CD14-positive monocyte (primary cell): ENCODE results near the gene KRT73. TPM values are rescaled to one million over a fixed set of nuclear protein-coding genes. Genes with fewer than 3 reads are reported as not detected.
"Not testable (repeated sequence)": the region's sequence is repeated elsewhere in the genome, so short reads cannot be mapped to it uniquely, and the experiment has no call there.

Experiments used
- DNase-seq, 3 donors: peaks; one replicate each; pipeline ENCODE4 v3.0.0-alpha.2; 2011 to 2022
- H2AFZ ChIP-seq: 2 replicates; pipeline ENCODE4 v1.6.0; 2012; ENCODE audit warnings: mild to moderate bottlenecking, low read depth, low read length, inconsistent platforms; ENCODE audit not compliant: insufficient read depth, poor library complexity, severe bottlenecking
- H3K27ac ChIP-seq, 2 donors: 1 replicate in 1 of 2; 2 replicates in 1 of 2; pipeline ENCODE4 v1.5.1; 2012 to 2013; ENCODE audit warnings: low read length in 2 of 2, control low read depth in 1 of 2, inconsistent platforms in 1 of 2, low read depth in 1 of 2, mild to moderate bottlenecking in 1 of 2
- H3K27me3 ChIP-seq, 2 donors: one replicate each; pipeline versions ENCODE4 v1.6.0 to v1.6.1; 2011 to 2013; ENCODE audit warnings: low read length in 2 of 2; ENCODE audit not compliant: control insufficient read depth in 2 of 2, insufficient read depth in 2 of 2
- H3K36me3 ChIP-seq, 2 donors: replicated peaks in 1 of 2; 1 replicate in 1 of 2; 2 replicates in 1 of 2; pipeline versions ENCODE4 v1.5.1 to v1.6.1; 2012 to 2013; ENCODE audit warnings: low read length in 2 of 2, control low read depth in 1 of 2, inconsistent platforms in 1 of 2, mild to moderate bottlenecking in 1 of 2; ENCODE audit not compliant: insufficient read depth in 2 of 2, control insufficient read depth in 1 of 2
- H3K4me1 ChIP-seq, 2 donors: 1 replicate in 1 of 2; 2 replicates in 1 of 2; pipeline versions ENCODE4 v1.5.1 to v1.6.1; 2012 to 2013; ENCODE audit warnings: low read length in 2 of 2, control low read depth in 1 of 2, inconsistent platforms in 1 of 2, mild to moderate bottlenecking in 1 of 2, moderate library complexity in 1 of 2; ENCODE audit not compliant: insufficient read depth in 2 of 2, control insufficient read depth in 1 of 2
- H3K4me2 ChIP-seq: replicated peaks from 2 replicates; pipeline ENCODE3; 2012; ENCODE audit warnings: low read length, moderate library complexity, mild to moderate bottlenecking; ENCODE audit not compliant: poor library complexity, severe bottlenecking; ENCODE audit errors: extremely low read depth
- H3K4me3 ChIP-seq, 3 experiments: fragments of 200-600 bp in 1 of 3; sonication (generic) in 1 of 3; replicated peaks in 1 of 3; 1 replicate in 2 of 3; 2 replicates in 1 of 3; pipeline ENCODE4 v1.5.1; 2011 to 2013; ENCODE audit warnings: low read length in 3 of 3, mild to moderate bottlenecking in 3 of 3, control low read depth in 2 of 3, low read depth in 2 of 3, inconsistent platforms in 1 of 3, moderate library complexity in 1 of 3
- H3K79me2 ChIP-seq: 2 replicates; pipeline ENCODE4 v1.6.0; 2012; ENCODE audit warnings: mild to moderate bottlenecking, control low read depth, inconsistent platforms, low read length, moderate library complexity; ENCODE audit not compliant: insufficient read depth
- H3K9ac ChIP-seq: 2 replicates; pipeline ENCODE4 v1.6.0; 2017; ENCODE audit warnings: low read length, mild to moderate bottlenecking; ENCODE audit not compliant: insufficient read depth, poor library complexity, severe bottlenecking
- H3K9me3 ChIP-seq, 2 donors: replicated peaks in 1 of 2; 1 replicate in 1 of 2; 2 replicates in 1 of 2; pipeline versions ENCODE4 v1.5.1 to v1.6.1; 2012 to 2013; ENCODE audit warnings: low read length in 2 of 2, control low read depth in 1 of 2; ENCODE audit not compliant: control insufficient read depth in 1 of 2, insufficient read depth in 1 of 2
- H4K20me1 ChIP-seq: 2 replicates; pipeline ENCODE4 v1.6.0; 2012; ENCODE audit warnings: mild to moderate bottlenecking, low read length, control low read depth, moderate library complexity; ENCODE audit not compliant: insufficient read depth
- H3K27ac Mint-ChIP-seq, 7 donors: one replicate each; pipeline ENCODE4 v1.8.0; 2020; ENCODE audit warnings: mild to moderate bottlenecking in 7 of 7, mixed read lengths in 7 of 7, moderate library complexity in 6 of 7, inconsistent platforms in 2 of 7
- H3K27me3 Mint-ChIP-seq, 3 donors: one replicate each; pipeline ENCODE4 v1.8.0; 2021 to 2022; ENCODE audit warnings: low read depth in 3 of 3, mild to moderate bottlenecking in 3 of 3, mixed read lengths in 3 of 3, moderate library complexity in 3 of 3, inconsistent platforms in 1 of 3
- H3K36me3 Mint-ChIP-seq, 2 donors: one replicate each; pipeline ENCODE4 v1.8.0; 2020; ENCODE audit warnings: mixed read lengths in 2 of 2, inconsistent platforms in 1 of 2, mild to moderate bottlenecking in 1 of 2
- H3K4me1 Mint-ChIP-seq: one replicate; pipeline ENCODE4 v1.8.0; 2020; ENCODE audit warnings: mild to moderate bottlenecking, mixed read lengths
- H3K4me3 Mint-ChIP-seq, 2 donors: one replicate each; pipeline ENCODE4 v1.8.0; 2020; ENCODE audit warnings: mild to moderate bottlenecking in 2 of 2, mixed read lengths in 2 of 2, moderate library complexity in 1 of 2
- H3K9me3 Mint-ChIP-seq, 7 donors: one replicate each; pipeline ENCODE4 v1.8.0; 2020 to 2022; ENCODE audit warnings: mixed read lengths in 7 of 7, mild to moderate bottlenecking in 6 of 7, moderate library complexity in 6 of 7, inconsistent platforms in 2 of 7
- CTCF ChIP-seq: fragments of 200-600 bp; IDR thresholded peaks from one replicate; pipeline ENCODE4 v1.8.0; 2022; ENCODE audit warnings: antibody characterized with exemption, mild to moderate bottlenecking
- WGBS: methylation state at CpG from one replicate; pipeline ENCODE4 v1.1.5; 2013; ENCODE audit warnings: missing lambda C conversion rate; ENCODE audit not compliant: insufficient coverage; 5-methylcytosine and 5-hydroxymethylcytosine counted together
- intact Hi-C, 2 donors: fragments of 100-400 bp; cut with micrococcal nuclease; formaldehyde crosslinking; loops; one replicate each; pipeline versions ENCODE4 v1.15.0 to v1.15.1; 2023
- polyA plus RNA-seq, 3 donors: library from polyadenylated mRNA; depleted of rRNA in 1 of 3; unstranded in 2 of 3; stranded (reverse) in 1 of 3; fragments of 300-500 nt in 2 of 3; fragments of >200 nt in 1 of 3; fragmentation: Illumina TruSeq in 2 of 3; gene quantifications; 1 replicate in 2 of 3; 2 replicates in 1 of 3; pipeline ENCODE4 v1.2.3, GENCODE V29; 2012 to 2021

The KRT73 gene
- polyA plus RNA-seq, 3 donors: not detected

- no peak for DNase-seq
- H3K4me1 Mint-ChIP-seq: no peaks in the 10 kb centered on the region
- 90% methylated on average over 5 of the region's 5 CpGs for WGBS
- peak overlapping the region in 1 of 7 donors; percentile 24 for H3K27ac Mint-ChIP-seq
- Histone ChIP-seq H3K4me2 (no peak overlapping the region), H3K79me2 (no peaks in the 10 kb centered on the region), H3K4me3 (no peak overlapping the region), H2AFZ (no peak overlapping the region), H3K36me3 (no peaks in the 10 kb centered on the region), H3K4me1 (no peaks in the 10 kb centered on the region), H4K20me1 (no peaks in the 10 kb centered on the region), H3K9ac (no peak overlapping the region), H3K27me3 (peaks cover 19 to 28% of the 10 kb centered on the region in 2 donors), H3K9me3 (peaks cover 0 to 5% of the 10 kb centered on the region in 2 donors), H3K27ac (no peak overlapping the region)
- TF ChIP-seq CTCF: no peak
- intact Hi-C loops: no loop called here
- no peak overlapping the region for H3K4me3 Mint-ChIP-seq
- peaks cover 19 to 40% (median 31%) of the 10 kb centered on the region in 3 donors for H3K27me3 Mint-ChIP-seq
- no peaks in the 10 kb centered on the region for H3K36me3 Mint-ChIP-seq
- peaks cover 0 to 11% (median 4%) of the 10 kb centered on the region in 7 donors for H3K9me3 Mint-ChIP-seq
Measured at GRCh38 chr12:52598966-52599365, 19.4 kb downstream of the KRT73 start.

GRCh38 chr12:52594237-52594636 lies 24.1 kb downstream of the KRT73 start:
- intact Hi-C loops, H3K27ac Mint-ChIP-seq, DNase-seq, H3K4me3 ChIP-seq, H3K27me3 Mint-ChIP-seq, H3K4me2 ChIP-seq, H3K9ac ChIP-seq, H3K36me3 Mint-ChIP-seq, H3K4me3 Mint-ChIP-seq, H3K4me1 Mint-ChIP-seq, H3K79me2 ChIP-seq, H3K36me3 ChIP-seq, H3K9me3 ChIP-seq, H3K27ac ChIP-seq, H3K4me1 ChIP-seq, H3K27me3 ChIP-seq, H2AFZ ChIP-seq, H4K20me1 ChIP-seq, H3K9me3 Mint-ChIP-seq: not testable (repeated sequence)
- WGBS: no CpG with 5 or more reads among the region's 4 CpGs
